ENCODE results near the gene CGB8. TPM values are rescaled to one million over a fixed set of nuclear protein-coding genes. Genes with fewer than 3 reads are reported as not detected.
A peak's percentile ranks its signal among the peaks of the same experiment; 100 is the strongest.

Gene CGB8
- total RNA-seq, 1 donor from 2014 or later: not detected

DNA sequence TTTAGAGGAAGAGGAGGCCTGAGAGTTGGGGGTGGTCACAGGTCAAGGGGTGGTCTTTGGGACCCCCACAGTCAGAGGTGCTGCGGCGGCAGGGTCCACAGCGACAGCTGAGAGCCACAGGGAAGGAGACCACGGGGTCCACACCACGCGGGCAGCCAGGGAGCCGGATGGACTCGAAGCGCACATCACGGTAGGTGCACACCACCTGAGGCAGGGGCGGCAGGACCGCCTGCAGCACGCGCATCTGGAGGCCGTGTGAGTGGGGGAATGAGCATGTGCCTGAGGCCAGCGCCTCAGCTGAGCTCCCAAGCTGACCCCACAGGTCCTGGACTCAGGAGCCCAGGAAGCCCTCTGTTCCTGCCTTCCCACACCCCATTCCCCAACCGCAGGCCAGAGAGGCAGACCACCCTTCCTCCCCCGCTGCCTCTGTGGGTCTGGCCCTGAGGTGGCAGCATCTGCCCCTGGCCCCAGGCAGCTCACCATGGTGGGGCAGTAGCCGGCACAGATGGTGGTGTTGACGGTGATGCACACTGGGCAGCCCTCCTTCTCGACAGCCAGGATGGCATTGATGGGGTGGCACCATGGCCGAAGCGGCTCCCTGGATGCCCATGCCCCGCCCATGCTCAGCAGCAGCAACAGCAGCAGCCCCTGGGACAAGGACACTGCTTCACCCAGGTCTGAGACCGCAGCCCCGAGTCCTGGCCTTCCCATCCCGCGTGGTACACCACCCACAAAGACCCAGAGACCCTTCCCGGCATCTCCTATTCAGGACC is 32.7 kb downstream of the CGB8 start:
- no peak for DNase-seq
- Mint-ChIP-seq H3K4me3 (ENCODE audit: unreplicated experiment) (no peak overlapping the region), H3K36me3 (ENCODE audit: unreplicated experiment) (no peaks in the 10 kb centered on the region), H3K9me3 (ENCODE audit: unreplicated experiment) (no peaks in the 10 kb centered on the region), H3K4me1 (ENCODE audit: low read depth, unreplicated experiment) (peaks cover 3% of the 10 kb centered on the region), H3K27me3 (ENCODE audit: unreplicated experiment) (peaks cover 14% of the 10 kb centered on the region), H3K27ac (ENCODE audit: unreplicated experiment) (no peak overlapping the region)
- TF ChIP-seq, protein P1, sequence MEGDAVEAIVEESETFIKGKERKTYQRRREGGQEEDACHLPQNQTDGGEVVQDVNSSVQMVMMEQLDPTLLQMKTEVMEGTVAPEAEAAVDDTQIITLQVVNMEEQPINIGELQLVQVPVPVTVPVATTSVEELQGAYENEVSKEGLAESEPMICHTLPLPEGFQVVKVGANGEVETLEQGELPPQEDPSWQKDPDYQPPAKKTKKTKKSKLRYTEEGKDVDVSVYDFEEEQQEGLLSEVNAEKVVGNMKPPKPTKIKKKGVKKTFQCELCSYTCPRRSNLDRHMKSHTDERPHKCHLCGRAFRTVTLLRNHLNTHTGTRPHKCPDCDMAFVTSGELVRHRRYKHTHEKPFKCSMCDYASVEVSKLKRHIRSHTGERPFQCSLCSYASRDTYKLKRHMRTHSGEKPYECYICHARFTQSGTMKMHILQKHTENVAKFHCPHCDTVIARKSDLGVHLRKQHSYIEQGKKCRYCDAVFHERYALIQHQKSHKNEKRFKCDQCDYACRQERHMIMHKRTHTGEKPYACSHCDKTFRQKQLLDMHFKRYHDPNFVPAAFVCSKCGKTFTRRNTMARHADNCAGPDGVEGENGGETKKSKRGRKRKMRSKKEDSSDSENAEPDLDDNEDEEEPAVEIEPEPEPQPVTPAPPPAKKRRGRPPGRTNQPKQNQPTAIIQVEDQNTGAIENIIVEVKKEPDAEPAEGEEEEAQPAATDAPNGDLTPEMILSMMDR (IDR thresholded peaks at IDR 0.05; ENCODE audit: partially characterized antibody, unreplicated experiment): no peak

DNA sequence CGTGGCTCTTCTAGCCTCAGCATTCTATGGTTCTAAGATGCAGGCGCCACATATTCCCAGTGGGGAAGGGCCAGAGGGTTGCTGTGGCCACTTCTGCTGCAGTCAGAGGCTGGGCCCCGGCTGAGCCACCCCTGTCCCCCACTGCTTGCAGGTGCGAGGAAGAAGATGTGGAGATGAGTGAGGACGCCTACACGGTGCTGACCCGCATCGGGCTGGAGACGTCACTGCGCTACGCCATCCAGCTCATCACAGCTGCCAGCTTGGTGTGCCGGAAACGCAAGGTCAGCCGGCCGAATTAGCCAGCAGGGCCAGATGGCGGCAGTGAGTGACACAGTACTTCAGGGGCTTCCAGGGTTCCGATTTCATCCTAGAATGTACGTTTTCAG is 34.0 kb downstream of the CGB8 start:
- Mint-ChIP-seq H3K27ac (ENCODE audit: unreplicated experiment) (no peak overlapping the region), H3K36me3 (ENCODE audit: unreplicated experiment) (no peaks in the 10 kb centered on the region), H3K9me3 (ENCODE audit: unreplicated experiment) (no peaks in the 10 kb centered on the region), H3K27me3 (ENCODE audit: unreplicated experiment) (peaks cover 10% of the 10 kb centered on the region), H3K4me3 (ENCODE audit: unreplicated experiment) (no peak overlapping the region), H3K4me1 (ENCODE audit: low read depth, unreplicated experiment) (peaks cover 3% of the 10 kb centered on the region)
- TF ChIP-seq, protein P1 (IDR thresholded peaks at IDR 0.05; ENCODE audit: partially characterized antibody, unreplicated experiment): no peak
- DNase-seq: no peak

DNA sequence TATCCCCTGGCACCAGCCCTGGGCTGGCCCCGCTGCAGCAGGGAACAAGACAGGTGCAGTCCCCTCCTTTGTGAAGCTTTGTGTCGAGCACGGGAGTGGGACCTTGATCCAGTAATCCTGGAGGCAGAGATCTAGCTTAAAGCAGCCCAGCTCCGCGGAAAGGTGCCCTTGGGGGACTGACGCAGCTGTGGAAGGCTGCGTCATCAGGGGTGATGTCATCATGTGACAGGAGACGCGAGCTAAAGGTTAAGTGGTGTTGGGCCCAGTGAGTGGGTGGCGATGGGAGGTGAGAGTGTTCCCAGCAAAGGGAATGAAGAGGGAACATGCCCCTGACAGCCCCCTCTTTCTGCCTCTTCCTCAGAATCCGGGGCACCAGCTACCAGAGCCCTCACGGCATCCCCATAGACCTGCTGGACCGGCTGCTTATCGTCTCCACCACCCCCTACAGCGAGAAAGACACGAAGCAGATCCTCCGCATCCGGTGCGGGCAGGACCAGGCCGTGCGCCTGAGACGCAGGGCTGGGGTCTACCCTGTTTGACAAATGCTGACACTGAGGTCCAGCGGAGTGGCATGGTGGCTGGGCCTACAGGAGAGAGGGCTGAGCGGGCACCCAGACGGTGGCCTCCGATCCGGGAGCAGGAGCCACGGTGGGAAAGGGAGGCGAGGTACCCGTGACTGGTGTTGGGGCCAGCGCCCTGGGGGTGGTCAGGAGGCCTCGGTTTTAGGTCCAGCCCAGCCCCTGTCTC is 34.6 kb downstream of the CGB8 start:
- Mint-ChIP-seq H3K4me3 (ENCODE audit: unreplicated experiment) (peak overlapping the region; percentile 8), H3K4me1 (ENCODE audit: low read depth, unreplicated experiment) (peaks cover 3% of the 10 kb centered on the region), H3K27me3 (ENCODE audit: unreplicated experiment) (peaks cover 9% of the 10 kb centered on the region), H3K36me3 (ENCODE audit: unreplicated experiment) (no peaks in the 10 kb centered on the region), H3K9me3 (ENCODE audit: unreplicated experiment) (no peaks in the 10 kb centered on the region), H3K27ac (ENCODE audit: unreplicated experiment) (peak overlapping the region; percentile 72)
- TF ChIP-seq, protein P1 (IDR thresholded peaks at IDR 0.05; ENCODE audit: partially characterized antibody, unreplicated experiment): no peak
- no peak for DNase-seq

DNA sequence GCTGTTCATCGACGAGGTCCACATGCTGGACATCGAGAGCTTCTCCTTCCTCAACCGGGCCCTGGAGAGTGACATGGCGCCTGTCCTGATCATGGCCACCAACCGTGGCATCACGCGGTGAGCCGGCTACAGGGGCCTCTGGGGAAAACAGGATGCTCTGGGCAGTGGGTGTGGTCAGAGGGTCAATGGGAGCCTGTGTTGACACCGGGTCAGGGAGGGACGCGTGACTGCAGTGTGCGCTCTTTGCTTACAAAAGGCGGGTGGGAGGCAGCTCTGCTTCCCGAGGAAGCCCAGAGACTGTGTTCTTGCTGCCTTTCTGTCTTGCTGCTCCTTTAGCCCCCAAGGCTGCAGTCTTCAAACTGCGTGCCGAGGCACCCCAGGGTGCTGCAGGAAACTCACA is 37.7 kb downstream of the CGB8 start:
- H3K27ac Mint-ChIP-seq (ENCODE audit: unreplicated experiment): no peak overlapping the region
- peaks cover 3% of the 10 kb centered on the region for H3K4me1 Mint-ChIP-seq (ENCODE audit: low read depth, unreplicated experiment)
- no peak overlapping the region for H3K4me3 Mint-ChIP-seq (ENCODE audit: unreplicated experiment)
- no peak for DNase-seq
- H3K9me3 Mint-ChIP-seq (ENCODE audit: unreplicated experiment): no peaks in the 10 kb centered on the region
- no peaks in the 10 kb centered on the region for H3K36me3 Mint-ChIP-seq (ENCODE audit: unreplicated experiment)
- TF ChIP-seq, protein P1 (IDR thresholded peaks at IDR 0.05; ENCODE audit: partially characterized antibody, unreplicated experiment): no peak
- peaks cover 5% of the 10 kb centered on the region for H3K27me3 Mint-ChIP-seq (ENCODE audit: unreplicated experiment)

DNA sequence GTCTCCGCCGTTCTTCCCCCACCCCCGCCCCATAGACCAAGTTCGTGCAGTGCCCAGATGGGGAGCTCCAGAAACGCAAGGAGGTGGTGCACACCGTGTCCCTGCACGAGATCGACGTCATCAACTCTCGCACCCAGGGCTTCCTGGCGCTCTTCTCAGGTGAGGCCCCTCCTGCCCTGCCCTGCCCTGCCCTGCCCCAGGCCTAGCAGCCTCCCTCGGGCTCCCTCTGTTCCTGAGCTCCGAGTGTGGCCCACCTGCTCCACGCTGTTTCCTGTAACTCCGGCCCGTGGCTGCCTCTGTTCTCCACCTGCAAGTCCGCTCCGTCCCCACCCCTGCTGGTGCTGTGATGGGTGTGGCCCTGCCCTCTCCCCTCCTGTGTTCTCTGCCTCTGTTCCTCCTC is 38.5 kb downstream of the CGB8 start:
- Mint-ChIP-seq H3K36me3 (ENCODE audit: unreplicated experiment) (no peaks in the 10 kb centered on the region), H3K27me3 (ENCODE audit: unreplicated experiment) (peaks cover 5% of the 10 kb centered on the region), H3K4me1 (ENCODE audit: low read depth, unreplicated experiment) (peaks cover 3% of the 10 kb centered on the region), H3K4me3 (ENCODE audit: unreplicated experiment) (no peak overlapping the region), H3K27ac (ENCODE audit: unreplicated experiment) (no peak overlapping the region), H3K9me3 (ENCODE audit: unreplicated experiment) (peaks cover 1% of the 10 kb centered on the region)
- TF ChIP-seq, protein P1 (IDR thresholded peaks at IDR 0.05; ENCODE audit: partially characterized antibody, unreplicated experiment): no peak
- DNase-seq: no peak

All from glutamatergic neuron (in vitro differentiated cells).